H9 (cell line): ENCODE data around the gene RNF224. TPM values are rescaled to one million over a fixed set of nuclear protein-coding genes. Genes with fewer than 3 reads are reported as not detected.

Experiments used
- DNase-seq: peaks from one replicate; pipeline ENCODE4 v3.0.0-alpha.2; 2017
- H2AFZ ChIP-seq: one replicate; pipeline ENCODE4 v1.6.1; 2013; ENCODE audit warnings: mild to moderate bottlenecking, low read length, control low read depth, moderate library complexity
- H2AK5ac ChIP-seq: 2 replicates; pipeline ENCODE4 v1.6.1; 2013; ENCODE audit warnings: low read length, control low read depth, mixed read lengths; ENCODE audit not compliant: insufficient read length
- H2BK120ac ChIP-seq: one replicate; pipeline ENCODE4 v1.6.1; 2013; ENCODE audit warnings: low read depth, mild to moderate bottlenecking, low read length, control low read depth, inconsistent platforms; ENCODE audit not compliant: poor library complexity, severe bottlenecking
- H2BK12ac ChIP-seq: 2 replicates; pipeline ENCODE4 v1.6.1; 2013; ENCODE audit warnings: low read length, control low read depth, mixed read lengths, low read depth; ENCODE audit not compliant: insufficient read length
- H2BK15ac ChIP-seq: 2 replicates; pipeline ENCODE4 v1.6.1; 2013; ENCODE audit warnings: low read depth, low read length, control low read depth
- H2BK20ac ChIP-seq: one replicate; pipeline ENCODE4 v1.6.1; 2013; ENCODE audit warnings: low read depth, mild to moderate bottlenecking, low read length, control low read depth, inconsistent platforms; ENCODE audit not compliant: poor library complexity, severe bottlenecking
- H2BK5ac ChIP-seq: 2 replicates; pipeline ENCODE4 v1.6.1; 2013; ENCODE audit warnings: low read length, control low read depth, mixed read lengths; ENCODE audit not compliant: insufficient read length
- H3K14ac ChIP-seq: 2 replicates; pipeline ENCODE4 v1.6.1; 2013; ENCODE audit warnings: low read length, control low read depth; ENCODE audit not compliant: insufficient read depth
- H3K18ac ChIP-seq: 2 replicates; pipeline ENCODE4 v1.6.1; 2013; ENCODE audit warnings: low read depth, mild to moderate bottlenecking, mixed read lengths, low read length, control low read depth; ENCODE audit not compliant: insufficient read length
- H3K23ac ChIP-seq: 2 replicates; pipeline ENCODE4 v1.6.1; 2013; ENCODE audit warnings: low read length, control low read depth, mixed read lengths, low read depth; ENCODE audit not compliant: insufficient read length
- H3K23me2 ChIP-seq: 2 replicates; pipeline ENCODE4 v1.6.1; 2013; ENCODE audit warnings: low read depth, mild to moderate bottlenecking, mixed read lengths, low read length, control low read depth; ENCODE audit not compliant: insufficient read length, poor library complexity, severe bottlenecking
- H3K27ac ChIP-seq: 2 replicates; pipeline ENCODE4 v1.5.1; 2013; ENCODE audit warnings: low read length, control low read depth, mixed read lengths, low read depth; ENCODE audit not compliant: insufficient read length
- H3K27me3 ChIP-seq: 2 replicates; pipeline ENCODE4 v1.6.1; 2013; ENCODE audit warnings: low read length, control low read depth, inconsistent platforms; ENCODE audit not compliant: insufficient read depth
- H3K4ac ChIP-seq: 2 replicates; pipeline ENCODE4 v1.6.1; 2013; ENCODE audit warnings: low read depth, mild to moderate bottlenecking, control low read depth, inconsistent platforms, low read length, moderate library complexity
- H3K4me1 ChIP-seq: 2 replicates; pipeline ENCODE4 v1.6.1; 2013; ENCODE audit warnings: low read length, control low read depth, inconsistent platforms; ENCODE audit not compliant: insufficient read depth
- H3K4me2 ChIP-seq: 2 replicates; pipeline ENCODE4 v1.6.1; 2013; ENCODE audit warnings: low read length, control low read depth, mixed read lengths; ENCODE audit not compliant: insufficient read length, insufficient read depth
- H3K56ac ChIP-seq: 2 replicates; pipeline ENCODE4 v1.6.1; 2013; ENCODE audit warnings: low read depth, mild to moderate bottlenecking, mixed read lengths, low read length, control low read depth; ENCODE audit not compliant: insufficient read length
- H3K79me1 ChIP-seq: 2 replicates; pipeline ENCODE4 v1.6.1; 2013; ENCODE audit warnings: low read depth, mild to moderate bottlenecking, moderate library complexity, low read length, control low read depth, inconsistent platforms; ENCODE audit not compliant: insufficient read depth, poor library complexity, severe bottlenecking
- H3K79me2 ChIP-seq: 2 replicates; pipeline ENCODE4 v1.6.1; 2013; ENCODE audit warnings: low read length, control low read depth, inconsistent platforms; ENCODE audit not compliant: insufficient read depth
- H3K9ac ChIP-seq: 2 replicates; pipeline ENCODE4 v1.6.1; 2013; ENCODE audit warnings: low read length, control low read depth, mixed read lengths; ENCODE audit not compliant: insufficient read length; ENCODE audit errors: extremely low read depth
- H3K9me3 ChIP-seq: one replicate; pipeline ENCODE4 v1.6.1; 2013; ENCODE audit warnings: low read depth, low read length, inconsistent platforms; ENCODE audit not compliant: control insufficient read depth
- H3T11ph ChIP-seq: one replicate; pipeline ENCODE4 v1.6.1; 2013; ENCODE audit warnings: mild to moderate bottlenecking, low read length, control low read depth, inconsistent platforms
- H4K20me1 ChIP-seq: one replicate; pipeline ENCODE4 v1.6.1; 2013; ENCODE audit not compliant: control insufficient read depth, insufficient read length, insufficient read depth
- H4K5ac ChIP-seq: 2 replicates; pipeline ENCODE4 v1.6.1; 2013; ENCODE audit warnings: low read depth, mild to moderate bottlenecking, mixed read lengths, low read length, control low read depth; ENCODE audit not compliant: insufficient read length
- H4K8ac ChIP-seq: replicated peaks from 2 replicates; pipeline ENCODE4 v1.6.1; 2013; ENCODE audit warnings: low read length, control low read depth, mixed read lengths, low read depth; ENCODE audit not compliant: insufficient read length
- H4K91ac ChIP-seq: 2 replicates; pipeline ENCODE4 v1.6.1; 2013; ENCODE audit warnings: low read depth, mild to moderate bottlenecking, moderate library complexity, mixed read lengths, low read length, control low read depth; ENCODE audit not compliant: insufficient read length
- H3K27ac Mint-ChIP-seq, 3 experiments: 2 replicates in 2 of 3; 3 replicates in 1 of 3; pipeline ENCODE4 v1.8.0; 2020 to 2021; ENCODE audit warnings: mixed read lengths in 3 of 3, mild to moderate bottlenecking in 1 of 3, moderate library complexity in 1 of 3
- H3K27me3 Mint-ChIP-seq: 2 replicates; pipeline ENCODE4 v1.8.0; 2021; ENCODE audit warnings: low read depth, mild to moderate bottlenecking, moderate library complexity, mixed read lengths
- H3K36me3 Mint-ChIP-seq, 3 experiments: 2 replicates in 2 of 3; 3 replicates in 1 of 3; pipeline ENCODE4 v1.8.0; 2020 to 2021; ENCODE audit warnings: low read depth in 3 of 3, mixed read lengths in 3 of 3; ENCODE audit not compliant: insufficient read depth in 1 of 3
- H3K4me1 Mint-ChIP-seq, 2 experiments: 2 replicates each; pipeline ENCODE4 v1.8.0; 2020; ENCODE audit warnings: mixed read lengths in 2 of 2
- H3K4me3 Mint-ChIP-seq, 2 experiments: 2 replicates in 1 of 2; 3 replicates in 1 of 2; pipeline ENCODE4 v1.8.0; 2020 to 2021; ENCODE audit warnings: mild to moderate bottlenecking in 2 of 2, mixed read lengths in 2 of 2, moderate library complexity in 1 of 2
- H3K9me3 Mint-ChIP-seq, 2 experiments: 2 replicates in 1 of 2; 3 replicates in 1 of 2; pipeline ENCODE4 v1.8.0; 2020; ENCODE audit warnings: mild to moderate bottlenecking in 2 of 2, mixed read lengths in 2 of 2, moderate library complexity in 1 of 2
- CTCF ChIP-seq: fragments of 200-600 bp; sonication (generic); conservative IDR thresholded peaks from 3 replicates; pipeline ENCODE4 v1.8.0; 2021; ENCODE audit warnings: antibody characterized with exemption, mild to moderate bottlenecking
- WGBS: extraction: QIAGEN DNeasy Blood & Tissue Kit; methylation state at CpG from one replicate; pipeline ENCODE4 v1.1.7; 2013; ENCODE audit warnings: missing lambda C conversion rate, low lambda C conversion rate, mixed read lengths; ENCODE audit not compliant: insufficient read length; ENCODE audit errors: extremely low coverage; 5-methylcytosine and 5-hydroxymethylcytosine counted together
- total RNA-seq: library from RNA; stranded (reverse); gene quantifications from 2 replicates; pipeline ENCODE4 v1.2.1, GENCODE V29; 2021

Gene RNF224
- total RNA-seq, 1 experiment from 2014 or later = 0.15 TPM

DNA sequence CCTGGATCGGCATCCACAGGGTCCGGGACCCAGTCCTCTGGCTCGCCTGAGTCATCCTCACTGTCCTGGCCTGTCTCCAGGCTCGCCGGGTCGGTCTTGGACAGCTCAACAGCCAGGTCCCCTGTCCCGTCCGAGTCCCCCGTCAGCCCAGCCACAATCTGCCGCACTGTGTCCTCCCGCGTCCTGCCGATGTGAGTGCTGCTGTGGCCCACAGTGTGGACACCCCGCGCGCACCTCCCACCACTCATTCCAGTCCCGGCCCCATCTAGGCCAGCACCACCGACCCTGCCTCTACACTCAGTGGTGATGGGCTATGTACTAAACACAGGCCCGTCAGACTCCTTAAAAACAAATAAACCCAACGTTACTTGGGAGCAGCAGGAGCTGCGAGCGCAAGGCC, 45.6 kb upstream of the RNF224 start:
- H3K36me3 Mint-ChIP-seq = peaks cover 5 to 49% (median 47%) of the 10 kb centered on the region in 3 experiments; a peak in 6 of 7 replicates
- Histone ChIP-seq H3K27me3 (no peaks in the 10 kb centered on the region), H3K79me1 (no peaks in the 10 kb centered on the region), H4K5ac (no peak overlapping the region), H3K9me3 (no peaks in the 10 kb centered on the region), H2BK120ac (no peak overlapping the region), H3K18ac (no peak overlapping the region), H3K56ac (no peak overlapping the region), H3K79me2 (no peaks in the 10 kb centered on the region), H3K27ac (no peak overlapping the region), H3K4me1 (no peaks in the 10 kb centered on the region), H3K23ac (no peak overlapping the region), H2AFZ (no peak overlapping the region), H4K20me1 (peaks cover 2% of the 10 kb centered on the region), H4K91ac (no peak overlapping the region), H3K9ac (no peak overlapping the region), H3K4me2 (no peak overlapping the region), H4K8ac (no peak overlapping the region), H2AK5ac (no peak overlapping the region), H2BK15ac (no peak overlapping the region), H2BK20ac (no peak overlapping the region), H2BK5ac (no peak overlapping the region), H3K4ac (no peak overlapping the region), H2BK12ac (no peak overlapping the region), H3K23me2 (no peaks in the 10 kb centered on the region), H3K14ac (no peak overlapping the region), H3T11ph (no peak overlapping the region)
- peaks cover under 1% of the 10 kb centered on the region; the same call in 1 of the 2 replicates for H3K27me3 Mint-ChIP-seq
- no peak overlapping the region for H3K27ac Mint-ChIP-seq
- no peak for DNase-seq
- H3K9me3 Mint-ChIP-seq = no peaks in the 10 kb centered on the region
- H3K4me3 Mint-ChIP-seq = no peak overlapping the region
- H3K4me1 Mint-ChIP-seq = 0 out of 4 replicates have a peak, but pooled peaks cover under 1 to 2% of the 10 kb centered on the region in 2 experiments
- no peak for TF ChIP-seq CTCF
- WGBS = no CpG with 5 or more reads among the region's 22 CpGs
